GM23338 (cell line): ENCODE data around the gene R3HDM4.

Source experiments
- EZH2 ChIP-seq: fragments of 200-600 bp; sonication (generic); IDR thresholded peaks from one replicate; pipeline ENCODE4 v1.8.0; 2017; ENCODE audit warnings: antibody characterized with exemption, mild to moderate bottlenecking, low read depth; ENCODE audit not compliant: unreplicated experiment
- POLR2AphosphoS5 ChIP-seq: IDR thresholded peaks from 2 replicates; pipeline ENCODE4 v1.6.1; 2016; ENCODE audit warnings: antibody characterized with exemption, low read depth
- TF ChIP-seq, protein P1 (sequence below), 2 experiments: fragments of 200-600 bp in 1 of 2; sonication (generic) in 1 of 2; conservative IDR thresholded peaks; 2 replicates each; pipeline versions ENCODE4 v1.5.1 to v1.6.1; 2016 to 2017; ENCODE audit warnings: antibody characterized with exemption in 2 of 2, low read depth in 2 of 2, mild to moderate bottlenecking in 2 of 2, moderate library complexity in 1 of 2

DNA sequence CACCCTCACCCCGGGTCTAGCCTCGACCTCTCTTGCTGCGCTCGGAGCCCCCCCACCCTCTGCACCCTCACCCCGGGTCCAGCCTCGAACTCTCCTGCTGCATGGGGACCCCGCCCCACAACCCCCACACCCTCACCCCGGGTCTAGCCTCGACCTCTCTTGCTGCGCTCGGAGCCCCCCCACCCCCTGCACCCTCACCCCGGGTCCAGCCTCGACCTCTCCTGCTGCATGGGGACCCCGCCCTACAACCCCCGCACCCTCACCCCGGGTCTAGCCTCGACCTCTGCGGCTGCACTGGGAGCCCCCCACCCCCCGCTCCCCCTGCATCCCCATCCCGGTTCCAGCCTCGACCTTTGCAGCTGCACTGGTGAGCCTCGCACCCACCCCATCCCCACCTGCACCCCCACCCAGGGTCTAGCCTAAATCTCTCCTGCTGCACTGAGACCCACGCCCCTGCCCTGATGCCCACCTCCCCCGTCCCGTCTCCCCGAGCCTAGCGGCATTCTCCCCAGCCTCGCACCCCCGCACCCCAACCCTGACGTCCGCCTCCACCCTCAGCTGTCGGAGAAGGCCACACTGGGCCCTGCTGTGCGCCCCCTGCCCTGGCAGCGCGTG is 51.8 kb downstream of the R3HDM4 start:
- TF ChIP-seq, protein P1, sequence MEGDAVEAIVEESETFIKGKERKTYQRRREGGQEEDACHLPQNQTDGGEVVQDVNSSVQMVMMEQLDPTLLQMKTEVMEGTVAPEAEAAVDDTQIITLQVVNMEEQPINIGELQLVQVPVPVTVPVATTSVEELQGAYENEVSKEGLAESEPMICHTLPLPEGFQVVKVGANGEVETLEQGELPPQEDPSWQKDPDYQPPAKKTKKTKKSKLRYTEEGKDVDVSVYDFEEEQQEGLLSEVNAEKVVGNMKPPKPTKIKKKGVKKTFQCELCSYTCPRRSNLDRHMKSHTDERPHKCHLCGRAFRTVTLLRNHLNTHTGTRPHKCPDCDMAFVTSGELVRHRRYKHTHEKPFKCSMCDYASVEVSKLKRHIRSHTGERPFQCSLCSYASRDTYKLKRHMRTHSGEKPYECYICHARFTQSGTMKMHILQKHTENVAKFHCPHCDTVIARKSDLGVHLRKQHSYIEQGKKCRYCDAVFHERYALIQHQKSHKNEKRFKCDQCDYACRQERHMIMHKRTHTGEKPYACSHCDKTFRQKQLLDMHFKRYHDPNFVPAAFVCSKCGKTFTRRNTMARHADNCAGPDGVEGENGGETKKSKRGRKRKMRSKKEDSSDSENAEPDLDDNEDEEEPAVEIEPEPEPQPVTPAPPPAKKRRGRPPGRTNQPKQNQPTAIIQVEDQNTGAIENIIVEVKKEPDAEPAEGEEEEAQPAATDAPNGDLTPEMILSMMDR (conservative IDR thresholded peaks at IDR 0.05; ENCODE audit: low read depth in 2 of 2), result no peak
- no peak for TF ChIP-seq EZH2
- no peak for TF ChIP-seq POLR2AphosphoS5
